Measurements from ENCODE around the gene COPB1.

Gene COPB1

DNA sequence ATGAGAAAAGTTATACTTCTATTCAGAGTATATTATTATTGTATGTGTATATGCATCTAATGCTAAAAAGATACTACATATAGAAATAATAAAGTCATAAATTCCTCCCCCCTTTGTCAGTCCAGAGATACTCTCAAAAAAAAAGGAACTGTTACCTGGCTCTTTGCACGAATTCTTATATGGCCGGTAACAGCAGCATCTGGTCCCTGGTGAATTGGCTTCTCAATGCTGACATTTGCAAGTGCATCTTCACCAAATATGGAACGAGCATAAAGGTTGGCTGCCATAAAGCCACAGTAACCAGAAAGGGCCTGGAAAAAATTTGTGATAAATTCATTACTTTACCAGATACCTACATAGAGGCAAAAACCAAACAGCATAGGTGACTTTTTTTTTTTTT lies 41.2 kb downstream of the COPB1 start:
- Histone ChIP-seq H3K9me3 (ENCODE audit: insufficient read depth, low read length, severe bottlenecking) (no peaks in the 10 kb centered on the region), H4K20me1 (ENCODE audit: insufficient read depth, low read length) (no peaks in the 10 kb centered on the region), H3K9ac (ENCODE audit: low read depth, low read length) (no peak overlapping the region), H3K36me3 (ENCODE audit: insufficient read depth, low read length) (peaks cover 73% of the 10 kb centered on the region), H2AFZ (ENCODE audit: low read depth, low read length) (no peak overlapping the region), H3K27ac (ENCODE audit: low read length) (no peak overlapping the region), H3K4me1 (ENCODE audit: insufficient read depth, low read length) (peaks cover 3% of the 10 kb centered on the region; the same call in 1 of the 2 replicates), H3K4me2 (ENCODE audit: insufficient read depth, low read length) (no peak overlapping the region), H3K4me3 (ENCODE audit: low read depth in 1 of 2, low read length in 2 of 2) (no peak overlapping the region), H3K79me2 (ENCODE audit: insufficient read depth, low read length) (no peaks in the 10 kb centered on the region), H3K27me3 (ENCODE audit: insufficient read depth, low read length, poor library complexity) (no peaks in the 10 kb centered on the region)
- TF ChIP-seq, protein P1, sequence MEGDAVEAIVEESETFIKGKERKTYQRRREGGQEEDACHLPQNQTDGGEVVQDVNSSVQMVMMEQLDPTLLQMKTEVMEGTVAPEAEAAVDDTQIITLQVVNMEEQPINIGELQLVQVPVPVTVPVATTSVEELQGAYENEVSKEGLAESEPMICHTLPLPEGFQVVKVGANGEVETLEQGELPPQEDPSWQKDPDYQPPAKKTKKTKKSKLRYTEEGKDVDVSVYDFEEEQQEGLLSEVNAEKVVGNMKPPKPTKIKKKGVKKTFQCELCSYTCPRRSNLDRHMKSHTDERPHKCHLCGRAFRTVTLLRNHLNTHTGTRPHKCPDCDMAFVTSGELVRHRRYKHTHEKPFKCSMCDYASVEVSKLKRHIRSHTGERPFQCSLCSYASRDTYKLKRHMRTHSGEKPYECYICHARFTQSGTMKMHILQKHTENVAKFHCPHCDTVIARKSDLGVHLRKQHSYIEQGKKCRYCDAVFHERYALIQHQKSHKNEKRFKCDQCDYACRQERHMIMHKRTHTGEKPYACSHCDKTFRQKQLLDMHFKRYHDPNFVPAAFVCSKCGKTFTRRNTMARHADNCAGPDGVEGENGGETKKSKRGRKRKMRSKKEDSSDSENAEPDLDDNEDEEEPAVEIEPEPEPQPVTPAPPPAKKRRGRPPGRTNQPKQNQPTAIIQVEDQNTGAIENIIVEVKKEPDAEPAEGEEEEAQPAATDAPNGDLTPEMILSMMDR (IDR thresholded peaks at IDR 0.05; ENCODE audit: borderline replicate concordance, extremely low read depth, low read length, poor library complexity, severe bottlenecking) = no peak
- no peak for TF ChIP-seq EZH2 (IDR thresholded peaks at IDR 0.05; ENCODE audit: borderline replicate concordance, low read depth, low read length, severe bottlenecking)
- no peak for DNase-seq
- no peak for ATAC-seq (ENCODE audit: insufficient read depth, low read depth)

DNA sequence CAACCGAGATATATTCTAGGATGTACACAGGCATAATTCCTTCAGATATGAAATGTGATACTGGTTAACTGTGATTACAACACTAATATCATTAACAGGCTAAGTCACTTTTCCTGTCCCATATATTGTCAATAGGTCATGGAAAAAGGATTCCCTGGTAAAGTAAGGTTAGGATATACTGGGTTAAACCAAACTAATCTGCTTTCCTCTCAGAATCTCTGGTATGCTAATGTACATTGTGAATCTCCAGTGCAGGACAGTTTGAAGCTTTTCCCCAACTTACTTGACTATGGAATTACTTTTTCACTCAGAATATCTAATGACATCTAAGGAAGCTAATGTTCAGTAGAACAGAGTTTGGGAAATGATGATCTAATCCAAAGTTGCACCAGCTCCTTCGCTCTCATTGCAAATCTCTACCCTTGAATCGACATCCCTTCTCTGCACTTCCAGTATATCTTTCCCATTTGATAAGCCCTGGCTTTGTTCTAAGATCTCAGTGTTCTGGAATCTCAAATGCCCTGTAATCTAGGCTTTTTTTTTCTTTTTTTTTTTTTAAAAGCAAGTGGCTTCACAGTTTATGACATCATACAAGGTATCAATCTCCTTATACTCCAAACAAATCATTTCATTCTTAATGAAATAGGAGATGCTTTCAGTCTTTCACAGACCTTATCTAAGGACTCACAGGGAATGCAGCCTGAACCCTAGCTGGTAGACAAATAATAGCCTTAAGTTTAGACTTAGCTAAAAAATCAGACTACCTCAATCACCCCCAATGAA lies 43.8 kb downstream of the COPB1 start:
- peak; percentile 6; the same call in 1 of the 3 replicates for ATAC-seq (ENCODE audit: insufficient read depth, low read depth)
- Histone ChIP-seq H3K36me3 (ENCODE audit: insufficient read depth, low read length) (peaks cover 51% of the 10 kb centered on the region), H3K27ac (ENCODE audit: low read length) (no peak overlapping the region)

DNA sequence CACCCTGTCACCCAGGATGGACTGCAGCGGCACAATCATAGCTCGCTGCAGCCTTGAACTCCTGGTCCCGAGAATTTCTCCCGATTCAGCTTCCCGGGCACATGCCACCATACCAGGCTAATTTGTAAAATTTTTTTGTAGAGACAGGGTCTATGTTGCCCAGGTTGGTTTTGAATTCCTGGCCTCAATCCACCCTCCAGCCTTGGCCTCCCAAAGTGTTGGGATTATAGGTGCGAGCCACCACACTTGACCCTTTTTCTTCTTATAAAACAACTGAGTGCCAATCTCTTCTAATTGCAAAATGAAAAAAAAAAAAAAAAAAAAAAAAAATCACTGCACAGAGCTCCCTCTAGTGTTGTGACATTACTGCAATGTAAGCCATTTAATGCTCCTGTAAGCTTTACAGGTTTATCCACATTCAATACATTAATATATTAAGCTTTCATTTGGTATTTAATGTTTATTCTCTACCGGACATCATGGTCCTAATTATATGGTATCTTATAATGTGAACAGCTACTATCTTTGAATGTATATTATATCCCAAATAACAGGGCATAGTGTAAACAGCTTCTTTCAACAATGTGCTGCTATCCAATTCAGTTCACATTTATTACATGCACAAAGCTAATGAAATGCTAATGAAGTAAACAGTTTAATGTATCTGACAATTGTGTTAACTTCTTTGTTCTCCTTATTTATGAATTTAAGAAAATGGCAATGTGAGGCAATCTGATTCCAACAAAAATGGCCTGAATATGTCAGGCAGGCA lies 44.6 kb downstream of the COPB1 start:
- H3K27ac ChIP-seq (ENCODE audit: low read length) = no peak overlapping the region
- H3K9me3 ChIP-seq (ENCODE audit: insufficient read depth, low read length, severe bottlenecking) = no peaks in the 10 kb centered on the region
- H3K36me3 ChIP-seq (ENCODE audit: insufficient read depth, low read length) = peaks cover 43% of the 10 kb centered on the region
- H3K4me2 ChIP-seq (ENCODE audit: insufficient read depth, low read length) = no peak overlapping the region
- H2AFZ ChIP-seq (ENCODE audit: low read depth, low read length) = no peak overlapping the region
- no peak overlapping the region for H3K4me3 ChIP-seq (ENCODE audit: low read depth in 1 of 2, low read length in 2 of 2)
- peaks cover 3% of the 10 kb centered on the region; the same call in 1 of the 2 replicates for H3K4me1 ChIP-seq (ENCODE audit: insufficient read depth, low read length)
- no peaks in the 10 kb centered on the region for H3K27me3 ChIP-seq (ENCODE audit: insufficient read depth, low read length, poor library complexity)
- DNase-seq (peak; percentile 16), ATAC-seq (ENCODE audit: insufficient read depth, low read depth) (peak; percentile 66)
- H3K79me2 ChIP-seq (ENCODE audit: insufficient read depth, low read length) = no peaks in the 10 kb centered on the region
- no peak overlapping the region for H3K9ac ChIP-seq (ENCODE audit: low read depth, low read length)
- TF ChIP-seq, protein P1 (IDR thresholded peaks at IDR 0.05; ENCODE audit: borderline replicate concordance, extremely low read depth, low read length, poor library complexity, severe bottlenecking) = peak; percentile 82
- TF ChIP-seq EZH2 (IDR thresholded peaks at IDR 0.05; ENCODE audit: borderline replicate concordance, low read depth, low read length, severe bottlenecking) = no peak
- no peaks in the 10 kb centered on the region for H4K20me1 ChIP-seq (ENCODE audit: insufficient read depth, low read length)

More for the DNA sequence above, 43.8 kb downstream of the COPB1 start:
- TF ChIP-seq, protein P1 (IDR thresholded peaks at IDR 0.05; ENCODE audit: borderline replicate concordance, extremely low read depth, low read length, poor library complexity, severe bottlenecking) = no peak
- no peak for TF ChIP-seq EZH2 (IDR thresholded peaks at IDR 0.05; ENCODE audit: borderline replicate concordance, low read depth, low read length, severe bottlenecking)
- H3K4me1 ChIP-seq (ENCODE audit: insufficient read depth, low read length) = peaks cover 3% of the 10 kb centered on the region; the same call in 1 of the 2 replicates
- H2AFZ ChIP-seq (ENCODE audit: low read depth, low read length) = no peak overlapping the region
- H3K4me2 ChIP-seq (ENCODE audit: insufficient read depth, low read length) = no peak overlapping the region
- H3K9ac ChIP-seq (ENCODE audit: low read depth, low read length) = no peak overlapping the region
- no peaks in the 10 kb centered on the region for H3K27me3 ChIP-seq (ENCODE audit: insufficient read depth, low read length, poor library complexity)
- no peak overlapping the region for H3K4me3 ChIP-seq (ENCODE audit: low read depth in 1 of 2, low read length in 2 of 2)
- H3K79me2 ChIP-seq (ENCODE audit: insufficient read depth, low read length) = no peaks in the 10 kb centered on the region
- no peaks in the 10 kb centered on the region for H4K20me1 ChIP-seq (ENCODE audit: insufficient read depth, low read length)
- H3K9me3 ChIP-seq (ENCODE audit: insufficient read depth, low read length, severe bottlenecking) = no peaks in the 10 kb centered on the region
- DNase-seq = no peak

All from DND-41 (cell line).